HG02885 (cell line): Measurements from ENCODE around the gene EHBP1L1.
A peak's percentile ranks its signal among the peaks of the same experiment; 100 is the strongest.

ENCODE experiments used
- ATAC-seq: cut with Tn5 transposase; IDR thresholded peaks from one replicate; pipeline ENCODE4 v1.9.1; 2021; ENCODE audit warnings: mild to moderate bottlenecking; ENCODE audit not compliant: unreplicated experiment, poor library complexity

The EHBP1L1 gene

DNA sequence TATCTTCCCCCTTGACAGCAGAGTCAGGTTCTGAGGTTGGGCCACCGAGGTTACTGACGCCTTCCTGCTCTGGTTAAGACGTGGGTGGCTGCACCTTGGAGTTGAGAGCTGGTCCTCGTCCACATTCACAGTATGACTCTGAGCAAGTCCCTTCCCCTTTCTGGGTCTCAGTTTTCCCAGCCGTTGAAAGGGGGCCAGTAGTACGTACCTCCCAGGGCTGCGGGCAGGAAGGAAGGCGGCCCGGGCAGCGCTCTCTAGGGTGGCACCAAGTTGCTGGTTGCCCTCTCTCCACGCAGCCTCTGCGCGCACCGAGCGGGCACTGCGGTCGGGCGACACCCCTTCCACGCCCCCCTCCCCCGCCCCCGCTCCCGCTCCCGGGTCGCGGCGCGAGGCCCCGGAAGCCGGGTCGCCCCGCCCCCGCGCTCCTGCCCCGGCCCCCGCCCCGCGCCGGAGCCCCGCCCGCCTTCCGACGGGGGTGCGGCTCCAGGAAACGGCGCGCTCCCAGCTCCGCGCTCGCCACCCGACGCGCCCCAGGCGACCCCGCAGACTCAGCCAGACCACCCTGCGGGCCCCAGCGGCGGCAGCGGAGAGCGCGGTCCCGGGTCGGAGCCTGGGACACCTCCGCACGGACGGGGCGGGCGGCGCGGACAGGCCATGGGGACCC is at the start of gene EHBP1L1:
EHBP1L1 (plus strand) TSS at position 486 of the 664 bp plus-strand sequence. CDS start 250 bp downstream, outside the sequence.
- ATAC-seq: no peak

- ATAC-seq: no peak
Observed at GRCh38 chr11:65526744-65527143, 49.1 kb upstream of the EHBP1L1 start.

- ATAC-seq: no peak
Observed at GRCh38 chr11:65528819-65529350, 47.0 kb upstream of the EHBP1L1 start.

GRCh38 chr11:65529475-65530156 is 46.2 kb upstream of the EHBP1L1 start:
- ATAC-seq: no peak

GRCh38 chr11:65530157-65530496 is 45.7 kb upstream of the EHBP1L1 start:
- no peak for ATAC-seq

GRCh38 chr11:65532388-65533064 is 43.3 kb upstream of the EHBP1L1 start:
- no peak for ATAC-seq

DNA sequence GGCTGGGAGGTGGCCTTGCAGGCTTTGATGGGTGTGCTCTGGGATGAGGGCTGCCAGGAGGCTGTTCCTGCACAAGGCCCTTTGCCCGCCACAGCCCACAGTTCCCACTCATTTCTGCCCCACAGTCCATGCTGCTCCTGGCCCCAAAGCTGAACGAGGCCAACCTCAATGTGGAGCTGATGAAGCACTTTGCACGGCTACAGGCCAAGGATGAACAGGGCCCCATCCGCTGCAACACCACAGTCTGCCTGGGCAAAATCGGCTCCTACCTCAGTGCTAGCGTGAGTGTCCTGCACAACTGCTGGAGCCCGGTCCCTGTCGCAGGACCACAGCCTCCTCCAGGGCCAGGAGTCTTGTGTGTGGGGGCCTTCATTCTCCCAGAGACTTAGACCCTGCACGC is 40.8 kb upstream of the EHBP1L1 start:
- ATAC-seq: no peak

GRCh38 chr11:65536412-65537295 is 39.2 kb upstream of the EHBP1L1 start:
- ATAC-seq: no peak

DNA sequence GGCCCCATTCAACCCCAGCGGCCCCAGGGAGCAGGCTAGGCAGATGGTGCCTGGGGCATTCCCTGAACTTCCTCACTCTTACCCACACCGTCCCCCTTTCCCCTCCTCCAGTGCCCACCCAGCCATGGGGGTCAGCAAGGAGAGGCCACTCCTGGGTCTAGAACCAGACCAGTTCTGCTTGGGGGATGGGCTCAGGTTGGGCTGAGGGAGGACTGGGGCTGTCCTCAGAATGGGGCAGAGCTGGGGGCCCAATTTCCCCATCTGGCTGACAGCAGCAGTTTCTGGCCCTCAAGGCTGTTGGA is 38.6 kb upstream of the EHBP1L1 start:
- ATAC-seq: no peak

GRCh38 chr11:65537620-65538231 is 38.1 kb upstream of the EHBP1L1 start:
- no peak for ATAC-seq

DNA sequence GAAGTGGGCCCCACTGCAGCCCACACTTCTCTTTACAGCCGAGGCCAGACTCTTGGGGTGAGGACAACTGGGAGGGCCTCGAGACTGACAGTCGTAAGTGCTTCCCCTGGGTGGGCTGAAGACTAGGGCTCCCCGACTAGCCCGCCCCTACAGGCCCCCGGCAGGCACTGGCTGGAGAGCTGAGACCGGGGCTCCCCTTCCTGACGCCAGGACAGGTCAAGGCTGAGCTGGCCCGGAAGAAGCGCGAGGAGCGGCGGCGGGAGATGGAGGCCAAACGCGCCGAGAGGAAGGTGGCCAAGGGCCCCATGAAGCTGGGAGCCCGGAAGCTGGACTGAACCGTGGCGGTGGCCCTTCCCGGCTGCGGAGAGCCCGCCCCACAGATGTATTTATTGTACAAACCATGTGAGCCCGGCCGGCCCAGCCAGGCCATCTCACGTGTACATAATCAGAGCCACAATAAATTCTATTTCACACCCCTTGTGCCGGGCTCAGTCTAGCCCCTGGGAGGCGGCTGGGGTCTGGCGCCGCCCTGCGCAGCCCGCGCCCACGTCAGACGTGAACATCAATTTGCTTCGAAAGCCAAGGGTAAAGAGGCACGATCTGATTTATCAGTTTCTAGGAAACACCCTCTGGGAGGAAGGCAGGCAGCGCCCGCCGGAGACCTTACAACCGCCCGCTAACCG is 37.5 kb upstream of the EHBP1L1 start:
- ATAC-seq: no peak

DNA sequence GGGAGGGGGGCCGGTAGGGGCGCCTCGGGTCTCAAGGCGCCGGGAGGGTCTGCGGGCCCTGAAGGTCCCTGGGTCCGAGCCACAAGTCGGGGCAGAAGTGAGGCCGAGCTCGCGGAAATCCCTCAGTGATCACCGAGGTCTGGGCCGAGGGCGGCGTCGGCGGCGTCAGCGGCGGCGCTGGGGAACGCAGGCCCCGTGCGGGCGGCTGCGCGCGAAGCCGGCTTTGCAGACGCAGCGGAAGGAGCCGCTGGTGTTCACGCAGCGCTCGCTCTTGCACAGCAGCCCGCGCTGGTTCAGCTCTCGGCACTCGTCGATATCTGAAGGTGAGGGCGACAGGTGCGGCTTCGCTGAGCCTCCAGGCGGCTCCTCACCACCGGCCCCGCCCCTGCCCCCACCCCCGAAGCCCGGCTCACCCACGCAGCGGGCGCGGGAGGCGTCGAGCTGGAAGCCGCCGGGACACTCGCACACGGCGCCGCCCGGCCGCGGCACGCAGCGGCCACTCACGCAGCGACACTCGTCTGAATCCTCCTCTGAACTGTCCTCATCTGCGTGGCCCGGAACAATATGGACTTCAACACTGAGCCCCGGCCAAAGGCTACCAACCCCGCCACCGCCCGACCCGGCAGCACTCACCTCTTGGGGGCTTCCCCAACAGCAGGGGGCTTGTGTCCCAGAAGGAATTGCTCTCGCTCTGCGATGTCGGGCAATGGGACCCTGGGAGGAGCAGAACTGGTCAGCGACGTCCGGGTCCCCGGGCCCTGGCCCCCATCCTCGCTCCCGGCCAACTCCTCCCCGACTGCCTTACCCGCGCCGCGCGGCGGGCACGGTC is 36.7 kb upstream of the EHBP1L1 start:
- no peak for ATAC-seq

GRCh38 chr11:65539744-65540289 is 36.0 kb upstream of the EHBP1L1 start:
- peak; percentile 61 for ATAC-seq

DNA sequence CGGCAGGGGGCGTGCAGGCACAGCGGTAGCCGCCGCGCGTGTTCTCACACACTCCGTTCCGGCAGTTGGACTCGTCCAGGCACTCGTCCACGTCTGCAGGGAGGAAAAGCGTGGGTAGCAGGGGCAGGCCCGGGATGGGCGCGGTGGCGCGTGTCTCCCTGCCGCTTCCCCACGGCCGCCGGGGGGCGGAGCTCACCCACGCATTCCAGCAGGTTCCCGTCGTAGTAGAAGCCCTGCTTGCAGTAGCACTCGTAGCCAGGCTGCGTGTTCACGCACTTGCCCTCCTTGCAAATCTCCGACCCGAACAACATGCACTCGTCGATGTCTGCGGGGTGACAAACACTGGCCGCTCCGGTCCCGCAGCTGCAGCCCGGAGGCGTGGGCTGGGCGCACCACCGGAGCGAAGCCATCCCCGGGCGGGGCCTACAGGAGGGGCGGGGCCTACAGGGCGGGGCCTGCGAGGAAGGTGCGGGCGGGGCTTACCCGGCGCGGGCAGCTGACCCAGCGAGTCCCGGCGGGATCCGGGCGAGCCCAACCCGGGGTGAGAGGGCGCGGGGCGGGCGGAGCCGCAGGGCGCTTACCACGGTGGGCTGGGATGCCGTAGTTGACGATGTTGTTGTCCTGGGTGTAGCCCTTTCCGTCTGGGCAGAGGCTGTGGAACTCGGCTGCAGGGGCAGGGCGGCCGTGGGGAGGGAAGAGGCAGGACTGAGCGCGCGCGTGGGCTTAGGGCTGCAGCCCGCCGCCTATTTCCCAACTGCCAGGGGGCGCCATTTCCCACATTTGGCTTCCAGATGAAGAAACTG is 35.4 kb upstream of the EHBP1L1 start:
- peak; percentile 79 for ATAC-seq

DNA sequence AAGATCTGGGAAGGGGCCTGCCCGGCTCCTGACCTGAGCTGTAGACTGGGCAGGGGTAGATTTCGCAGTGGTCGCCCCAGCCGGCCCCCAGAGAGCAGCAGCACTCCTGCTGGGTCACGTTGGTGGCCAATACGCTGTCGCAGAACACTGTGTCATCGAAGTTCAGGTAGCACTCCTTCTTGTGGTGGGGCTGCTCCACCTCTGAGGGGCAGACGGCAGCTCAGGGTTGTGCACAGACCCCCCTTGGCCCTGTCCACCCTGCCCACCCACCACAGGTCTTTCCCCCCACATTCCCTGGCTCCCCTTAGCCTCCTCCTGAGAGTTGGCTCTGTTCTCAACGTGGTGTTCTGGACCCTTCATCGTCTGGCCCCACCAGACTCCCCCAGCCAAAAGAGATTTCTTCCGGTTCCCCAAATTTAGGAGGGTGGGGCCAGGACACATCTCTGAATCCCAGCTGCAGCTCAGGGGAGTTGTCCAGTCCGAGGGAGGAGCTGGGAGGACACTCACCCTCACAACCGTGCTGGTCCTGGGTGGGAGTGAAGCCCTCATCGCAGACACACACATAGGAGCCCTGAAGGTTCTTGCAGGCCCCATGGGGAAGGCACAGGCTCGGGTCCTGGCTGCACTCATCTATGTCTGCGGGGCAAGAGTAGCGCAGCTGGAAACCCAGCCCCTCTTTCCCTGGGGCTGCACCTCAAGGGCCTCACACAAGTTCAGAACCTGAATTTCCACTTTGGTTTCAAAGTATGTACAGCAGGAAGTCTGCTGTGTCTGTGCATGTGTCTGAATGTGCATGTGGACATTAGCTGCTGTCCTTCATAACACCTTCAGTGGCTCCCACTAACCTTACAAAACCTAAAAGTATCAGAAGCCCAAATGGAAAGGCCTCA is 34.5 kb upstream of the EHBP1L1 start:
- ATAC-seq: no peak

GRCh38 chr11:65542738-65543390 is 33.0 kb upstream of the EHBP1L1 start:
- no peak for ATAC-seq
